ENCODE measurements around the gene SLC25A4.
A peak's percentile ranks its signal among the peaks of the same experiment; 100 is the strongest.

The SLC25A4 gene

DNA sequence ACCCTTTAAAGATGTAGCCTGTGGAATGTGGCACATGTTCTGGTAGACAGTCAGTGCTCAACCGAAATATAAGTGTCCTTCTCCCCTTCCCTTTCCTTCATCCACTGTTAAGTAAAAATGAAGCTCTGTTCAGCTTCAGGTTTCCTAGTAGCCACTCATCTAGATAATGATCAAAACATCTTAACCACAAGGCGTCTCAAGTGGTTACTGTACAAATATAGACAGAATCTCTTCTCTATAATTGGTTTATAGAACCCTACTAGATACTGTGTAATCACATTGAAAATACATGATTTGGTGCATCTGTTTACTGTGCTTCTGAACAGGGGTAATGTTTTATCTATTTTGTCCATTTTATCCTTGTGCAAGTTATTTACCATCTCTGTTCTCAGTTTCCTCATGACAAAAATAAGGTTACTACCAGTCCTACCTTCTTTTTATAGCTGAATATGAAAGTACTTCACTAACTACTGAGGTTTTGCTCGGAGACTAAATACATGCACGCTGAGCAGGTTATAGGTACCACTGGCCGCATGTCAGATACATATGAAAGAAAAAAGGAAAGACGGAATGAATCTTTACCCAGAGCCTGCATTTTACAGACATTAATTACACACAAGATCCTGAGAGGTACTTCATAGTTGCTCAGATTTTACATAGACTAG is 20.3 kb upstream of the SLC25A4 start:
- DNase-seq = peak; percentile 2

DNA sequence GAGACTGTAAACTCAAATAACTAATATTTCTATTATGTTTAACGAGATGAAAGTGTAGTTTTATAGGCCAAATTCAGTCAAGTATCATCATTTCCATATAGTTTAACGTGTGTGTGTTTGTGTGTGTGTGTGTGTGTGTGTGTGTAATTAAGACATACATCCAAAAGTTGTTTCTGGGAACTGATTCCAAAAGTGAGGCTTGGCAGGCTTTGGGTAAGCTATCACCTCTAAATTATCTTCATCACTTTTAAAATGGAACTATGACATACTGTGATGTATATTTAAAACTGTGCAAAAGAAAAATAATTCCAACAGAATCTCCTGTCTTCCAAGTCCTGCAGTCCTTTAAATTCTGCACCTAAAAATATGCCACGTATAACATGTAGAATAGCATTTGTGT is 19.1 kb upstream of the SLC25A4 start:
- DNase-seq = no peak

DNA sequence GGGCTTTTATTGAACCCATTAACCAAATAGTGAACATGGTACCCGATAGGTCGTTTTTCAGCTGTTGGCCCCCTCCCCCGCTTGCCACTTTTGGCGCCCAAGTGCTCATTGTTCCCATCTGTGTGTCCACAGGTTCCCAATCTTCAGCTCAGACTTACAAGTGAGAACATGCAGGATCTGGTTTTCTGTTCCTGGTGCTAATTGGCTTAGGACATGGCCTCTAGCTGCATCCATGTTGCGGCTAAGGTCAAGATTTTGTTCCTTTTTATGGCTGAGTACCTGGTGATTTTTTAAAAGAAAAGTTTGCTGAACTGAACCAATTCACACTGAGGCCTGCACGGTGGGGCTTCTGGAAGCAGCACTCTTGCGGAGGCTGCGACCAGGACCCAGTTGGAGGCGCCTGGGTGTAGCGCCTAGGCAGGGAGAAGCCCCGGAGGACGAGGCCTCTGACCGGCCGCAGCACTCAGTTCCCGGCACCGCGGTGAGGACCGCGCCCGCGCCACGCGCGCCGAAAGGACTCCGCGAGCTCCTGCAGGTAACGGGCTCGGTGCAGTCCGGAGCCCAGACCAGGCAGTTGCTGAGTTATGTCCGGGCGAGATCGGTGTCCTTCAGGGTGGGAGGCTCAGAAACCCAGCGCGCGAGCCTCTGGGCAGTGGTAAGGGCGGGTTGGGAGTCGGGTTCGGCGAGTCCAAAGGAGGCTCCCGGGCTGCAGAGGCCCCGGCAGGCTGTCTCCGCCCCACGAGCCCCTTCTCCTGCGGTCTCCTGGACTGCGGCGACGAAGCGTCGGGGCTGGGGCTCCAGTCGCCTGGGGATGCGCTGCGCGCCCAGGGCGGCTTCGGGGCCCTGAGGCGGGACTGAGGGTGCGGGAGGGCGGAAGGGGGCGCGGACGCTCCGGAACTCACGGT is 15.8 kb upstream of the SLC25A4 start:
- DNase-seq = no peak

DNA sequence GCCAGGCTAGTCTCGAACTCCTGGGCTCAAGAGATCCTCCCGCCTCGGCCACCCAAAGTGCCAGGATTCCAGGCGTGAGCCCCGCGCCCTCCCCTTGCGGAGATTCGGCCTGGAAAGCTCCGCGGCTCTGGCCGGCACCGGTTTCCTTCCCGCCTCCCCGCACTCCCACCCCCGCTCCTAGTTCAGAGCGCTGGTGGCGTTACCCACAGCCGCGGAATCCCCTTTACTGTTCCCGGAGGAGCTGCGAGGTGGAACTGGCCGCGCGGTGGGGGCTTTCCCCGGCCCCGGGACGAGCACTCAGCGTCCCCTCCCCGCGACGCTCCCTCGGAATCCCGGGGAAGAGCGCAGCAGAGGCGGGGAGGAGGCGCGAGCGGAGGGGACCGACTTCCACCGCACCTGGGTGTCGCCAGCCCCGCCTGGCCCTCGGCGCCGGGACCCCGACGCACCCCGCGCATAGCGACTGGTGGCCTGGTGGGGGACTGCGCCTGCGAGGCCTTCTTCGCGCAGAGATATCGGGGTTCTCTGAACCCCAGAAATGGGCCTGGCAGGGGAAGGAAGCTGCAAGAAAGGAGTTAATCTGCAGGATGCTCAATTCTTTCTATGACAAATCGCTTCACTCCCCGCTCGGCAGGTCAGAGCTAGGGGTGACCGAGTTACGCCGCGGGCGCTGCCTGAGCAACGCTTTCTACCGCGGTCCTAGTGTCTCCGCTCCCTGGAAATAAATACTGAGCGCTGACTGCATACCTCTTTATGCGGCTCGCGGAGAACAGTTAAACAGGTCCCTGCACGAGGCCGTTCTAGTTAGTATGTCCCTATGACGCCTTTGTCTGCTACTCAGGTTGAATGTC is 14.6 kb upstream of the SLC25A4 start:
- no peak for DNase-seq

DNA sequence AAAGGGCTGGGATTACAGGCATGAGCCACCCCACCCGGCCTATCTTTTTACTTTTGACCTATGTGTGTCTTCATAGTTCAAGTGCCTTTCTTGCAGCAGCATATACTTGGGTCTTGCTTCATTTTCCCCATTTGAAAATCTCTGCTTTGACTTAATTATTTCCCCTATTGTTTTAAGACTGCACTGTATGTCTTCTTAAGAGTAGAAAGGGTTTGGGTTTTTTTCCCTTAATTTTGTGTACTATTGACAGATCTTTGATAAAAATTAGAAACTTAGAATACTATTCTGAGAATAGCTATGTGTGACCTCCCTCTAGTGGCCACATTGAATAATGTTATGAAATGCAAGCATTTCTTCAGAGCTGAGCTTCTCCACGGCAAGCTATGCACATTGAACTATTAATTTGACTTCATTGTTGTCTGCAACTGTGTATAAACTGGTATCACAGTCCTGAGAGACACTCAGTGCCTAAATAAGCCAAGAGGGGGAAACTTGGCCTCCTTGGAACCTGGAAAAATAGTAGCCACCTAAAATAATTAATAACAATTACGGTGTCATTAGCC is 8.7 kb upstream of the SLC25A4 start:
- peak; percentile 30 for DNase-seq

DNA sequence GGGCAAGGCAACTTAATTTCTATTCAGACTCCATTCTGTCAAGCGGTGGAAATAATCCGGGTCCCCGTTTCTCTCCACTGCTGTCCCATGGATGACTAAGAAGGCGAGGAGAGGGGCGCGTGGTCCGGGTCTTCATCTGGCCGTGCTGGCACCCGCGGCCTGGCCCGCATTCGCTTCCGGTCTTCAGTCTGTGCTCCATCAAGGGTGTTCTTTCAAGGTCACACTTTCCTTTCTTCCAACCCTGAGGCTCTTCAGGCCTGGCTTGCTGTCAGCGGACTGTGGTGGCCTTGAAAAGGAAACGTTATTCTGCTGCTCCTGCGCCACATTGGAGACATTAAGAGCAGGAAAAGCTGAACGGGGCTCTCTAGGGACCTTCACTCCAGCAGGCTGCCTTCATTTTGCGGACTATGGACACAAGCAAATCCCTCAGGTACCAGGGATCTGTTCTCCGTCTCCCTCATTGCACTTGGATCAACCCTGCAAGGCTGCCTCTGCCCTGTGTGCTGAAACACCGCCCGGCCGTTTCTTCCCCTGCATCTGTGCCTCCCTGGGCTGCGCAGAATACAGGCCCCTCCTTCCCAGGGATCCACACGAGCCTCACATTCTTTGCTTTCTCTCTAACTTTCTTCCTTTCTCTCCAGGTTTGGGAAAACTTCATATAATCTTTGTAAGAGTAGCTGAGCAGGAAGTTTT is 5.7 kb upstream of the SLC25A4 start:
- no peak for DNase-seq

DNA sequence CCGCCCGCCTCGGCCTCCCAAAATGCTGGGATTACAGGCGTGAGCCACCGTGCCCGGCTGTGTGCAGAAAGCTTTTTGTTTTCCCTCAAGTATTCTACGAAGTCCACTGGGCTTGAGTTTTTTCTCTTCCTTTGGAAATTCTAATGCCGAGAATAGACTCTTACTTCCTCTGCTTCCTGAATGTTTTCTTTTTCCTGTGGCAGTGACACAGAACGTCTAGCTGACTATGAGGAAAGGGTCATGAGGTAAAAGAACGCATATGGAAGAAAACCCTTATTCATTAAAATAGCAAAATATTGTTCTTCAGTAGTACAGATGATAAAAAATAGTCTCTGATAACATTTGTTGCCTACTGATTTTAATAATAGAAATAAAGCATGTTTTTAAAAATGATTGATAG is 4.9 kb upstream of the SLC25A4 start:
- no peak for DNase-seq

DNA sequence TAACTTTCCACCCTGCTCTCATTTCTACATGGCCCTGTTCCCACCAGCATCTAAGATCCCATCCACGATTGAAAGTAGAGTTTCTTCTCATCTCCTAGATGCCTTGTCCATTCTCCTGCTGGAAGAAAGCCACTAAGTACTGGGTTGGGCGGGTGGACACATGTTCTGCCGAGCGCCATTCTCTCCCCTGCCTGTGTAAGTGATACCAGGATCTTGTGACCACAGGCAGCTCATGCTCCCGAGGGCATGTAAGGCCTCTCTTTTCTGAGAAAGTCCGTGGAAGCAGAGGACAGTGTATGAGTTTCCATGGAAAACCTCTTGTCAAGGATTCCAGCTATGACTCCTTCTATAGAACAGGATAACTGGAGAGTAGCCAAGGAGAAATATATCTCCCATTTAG is 3.3 kb upstream of the SLC25A4 start:
- DNase-seq = no peak

DNA sequence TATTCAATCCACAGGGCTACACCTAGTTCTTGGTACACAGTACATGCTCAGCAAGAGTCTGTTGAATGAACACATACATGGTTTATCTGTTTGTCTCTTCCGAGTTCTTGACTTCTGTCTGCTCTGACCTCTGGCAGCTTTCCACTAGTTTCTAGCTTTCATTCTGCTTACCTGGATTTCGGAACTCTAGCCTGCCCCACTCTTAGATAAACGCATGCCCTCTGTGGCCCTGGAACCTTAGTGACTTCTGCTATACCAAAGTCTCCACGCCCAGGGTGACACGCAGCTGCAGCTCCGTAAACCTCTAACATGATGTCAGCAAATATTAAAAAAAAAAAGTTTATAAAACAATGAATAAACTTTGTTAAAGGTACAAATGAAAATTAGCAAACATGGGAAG is 1.3 kb upstream of the SLC25A4 start:
- DNase-seq = no peak

DNA sequence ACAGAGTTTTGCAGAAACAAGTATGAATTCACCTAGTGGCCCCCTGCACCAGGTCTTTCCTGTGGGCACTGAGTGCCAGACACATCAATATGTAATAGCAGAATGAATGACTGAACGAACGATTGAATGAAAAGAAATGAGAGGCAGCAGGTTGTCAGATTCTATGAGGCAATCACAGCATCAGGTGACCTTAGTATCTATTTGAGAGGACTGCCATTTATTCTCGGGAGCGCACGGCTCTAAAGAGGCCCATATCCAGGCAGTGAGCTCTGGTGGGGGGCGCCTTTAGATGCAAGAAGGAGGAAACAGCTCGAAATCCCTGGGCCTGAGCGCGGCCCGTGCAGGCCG is 528 bp upstream of the SLC25A4 start:
- peak; percentile 17 for DNase-seq

DNA sequence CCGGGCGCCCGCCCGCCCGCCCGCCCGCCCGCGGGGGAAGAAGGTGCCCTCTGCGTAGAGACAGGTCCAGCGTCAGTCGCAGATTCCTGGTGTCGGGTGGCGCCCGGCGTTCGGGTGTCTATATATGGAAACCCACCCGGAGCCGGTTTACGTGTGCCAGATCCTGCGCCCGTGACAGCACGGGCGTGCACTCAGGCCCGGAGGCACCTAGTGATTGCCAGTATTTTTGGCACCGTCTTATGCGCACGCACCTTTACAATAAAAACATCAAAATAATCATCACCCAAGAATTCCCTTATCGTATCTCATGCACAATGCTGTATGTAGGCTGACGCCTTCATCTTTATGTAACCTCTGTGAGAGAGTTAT is 519 bp downstream of the SLC25A4 start:
- peak; percentile 33 for DNase-seq

DNA sequence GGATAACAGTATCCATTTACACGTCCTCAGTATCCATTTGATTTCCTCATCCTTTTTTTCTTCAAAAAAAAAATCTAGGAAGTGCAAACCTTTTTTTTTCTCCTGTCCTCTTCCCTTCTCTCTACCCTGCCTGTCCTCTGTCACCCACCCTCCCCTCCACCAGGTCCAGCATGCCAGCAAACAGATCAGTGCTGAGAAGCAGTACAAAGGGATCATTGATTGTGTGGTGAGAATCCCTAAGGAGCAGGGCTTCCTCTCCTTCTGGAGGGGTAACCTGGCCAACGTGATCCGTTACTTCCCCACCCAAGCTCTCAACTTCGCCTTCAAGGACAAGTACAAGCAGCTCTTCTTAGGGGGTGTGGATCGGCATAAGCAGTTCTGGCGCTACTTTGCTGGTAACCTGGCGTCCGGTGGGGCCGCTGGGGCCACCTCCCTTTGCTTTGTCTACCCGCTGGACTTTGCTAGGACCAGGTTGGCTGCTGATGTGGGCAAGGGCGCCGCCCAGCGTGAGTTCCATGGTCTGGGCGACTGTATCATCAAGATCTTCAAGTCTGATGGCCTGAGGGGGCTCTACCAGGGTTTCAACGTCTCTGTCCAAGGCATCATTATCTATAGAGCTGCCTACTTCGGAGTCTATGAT is 1.7 kb downstream of the SLC25A4 start:
- DNase-seq = no peak

DNA sequence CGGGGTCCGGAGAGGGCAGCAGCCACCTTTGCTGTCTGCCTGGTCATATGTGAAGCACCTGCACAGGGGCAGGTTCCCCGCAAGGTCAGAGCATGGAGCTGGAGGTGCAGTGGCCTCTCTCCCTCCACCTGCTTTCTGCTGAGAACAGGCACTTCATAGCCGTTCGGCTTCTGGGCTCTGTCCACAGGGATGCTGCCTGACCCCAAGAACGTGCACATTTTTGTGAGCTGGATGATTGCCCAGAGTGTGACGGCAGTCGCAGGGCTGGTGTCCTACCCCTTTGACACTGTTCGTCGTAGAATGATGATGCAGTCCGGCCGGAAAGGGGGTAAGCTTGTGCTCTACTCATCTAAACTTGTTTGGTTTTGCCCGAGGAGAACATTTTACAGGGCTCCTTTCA is 2.5 kb downstream of the SLC25A4 start:
- DNase-seq = no peak

DNA sequence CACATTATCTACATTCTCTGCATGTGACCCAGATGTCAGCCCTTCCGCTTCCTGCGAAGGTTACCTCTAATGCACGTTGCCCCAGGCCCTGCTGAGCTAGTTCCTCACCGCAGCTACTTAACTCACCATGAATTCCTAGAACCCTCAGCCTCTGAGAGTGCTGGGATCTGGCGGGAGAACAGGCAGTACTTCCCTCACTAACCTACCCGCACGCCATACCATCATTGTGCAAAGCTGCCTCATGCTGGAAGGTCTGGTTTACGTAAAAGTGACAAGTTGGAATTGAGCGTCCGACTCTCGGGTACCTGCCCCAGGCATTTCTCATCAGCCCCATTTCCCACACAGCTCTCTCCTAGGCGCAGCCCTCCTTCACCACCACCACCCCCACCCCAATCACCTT is 6.3 kb downstream of the SLC25A4 start:
- DNase-seq = no peak

DNA sequence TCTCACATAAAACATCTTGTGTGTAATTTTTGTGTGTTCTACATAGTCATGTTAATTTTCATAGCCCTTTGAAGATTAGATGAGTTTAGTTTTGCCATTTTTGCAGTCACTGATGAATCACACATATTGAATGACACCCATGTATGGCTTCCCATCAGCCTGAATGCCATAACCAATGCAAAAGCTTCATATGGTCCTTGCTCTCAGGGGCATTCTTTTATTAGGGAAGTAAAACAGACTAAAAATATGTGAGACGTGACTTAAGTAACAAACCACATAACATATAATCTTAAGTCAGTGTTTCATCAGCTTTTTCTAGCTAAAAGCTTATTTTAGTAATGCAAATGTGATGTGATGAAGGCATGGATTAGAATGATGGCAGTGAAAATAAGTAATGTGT is 8.2 kb downstream of the SLC25A4 start:
- DNase-seq = no peak

DNA sequence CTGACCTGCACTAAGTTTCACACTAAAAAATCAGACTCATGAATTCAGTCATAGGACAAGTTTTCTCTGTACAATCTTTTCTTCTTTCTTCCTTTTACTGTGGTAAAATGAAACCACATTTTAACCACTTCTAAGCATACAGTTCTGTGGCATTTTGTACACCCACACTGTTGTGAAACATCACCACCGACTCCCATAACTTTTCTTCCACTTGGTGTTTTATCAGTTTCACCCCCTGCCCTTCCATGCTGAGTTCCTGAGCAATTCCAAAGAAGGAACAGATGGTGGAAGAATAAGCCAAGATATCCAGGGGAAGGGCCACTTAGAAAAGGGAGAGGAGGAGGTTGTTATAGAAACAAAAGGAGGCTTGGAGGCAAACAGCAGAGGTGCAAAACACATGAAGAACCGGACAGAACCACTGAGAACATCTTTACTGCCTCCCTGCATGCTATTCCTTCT is 22.6 kb downstream of the SLC25A4 start:
- DNase-seq = no peak

DNA sequence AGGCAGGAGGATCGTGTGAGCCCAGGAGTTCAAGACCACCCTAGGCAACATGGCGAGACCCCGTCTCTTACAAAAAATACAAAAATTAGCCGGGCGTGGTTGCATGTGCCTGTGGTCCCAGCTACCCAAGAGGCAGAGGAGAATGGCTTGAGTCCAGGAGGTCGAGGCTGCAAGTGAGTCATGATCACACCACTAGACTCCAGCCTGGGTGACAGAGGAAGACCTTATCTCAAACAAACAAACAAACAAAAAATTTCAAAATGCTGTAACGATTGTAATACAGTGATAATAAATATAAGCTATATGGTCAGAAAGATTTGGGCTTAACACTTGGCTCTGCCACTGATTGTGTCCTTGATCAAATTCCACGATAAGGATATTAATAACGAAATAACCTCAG is 24.2 kb downstream of the SLC25A4 start:
- DNase-seq = no peak

DNA sequence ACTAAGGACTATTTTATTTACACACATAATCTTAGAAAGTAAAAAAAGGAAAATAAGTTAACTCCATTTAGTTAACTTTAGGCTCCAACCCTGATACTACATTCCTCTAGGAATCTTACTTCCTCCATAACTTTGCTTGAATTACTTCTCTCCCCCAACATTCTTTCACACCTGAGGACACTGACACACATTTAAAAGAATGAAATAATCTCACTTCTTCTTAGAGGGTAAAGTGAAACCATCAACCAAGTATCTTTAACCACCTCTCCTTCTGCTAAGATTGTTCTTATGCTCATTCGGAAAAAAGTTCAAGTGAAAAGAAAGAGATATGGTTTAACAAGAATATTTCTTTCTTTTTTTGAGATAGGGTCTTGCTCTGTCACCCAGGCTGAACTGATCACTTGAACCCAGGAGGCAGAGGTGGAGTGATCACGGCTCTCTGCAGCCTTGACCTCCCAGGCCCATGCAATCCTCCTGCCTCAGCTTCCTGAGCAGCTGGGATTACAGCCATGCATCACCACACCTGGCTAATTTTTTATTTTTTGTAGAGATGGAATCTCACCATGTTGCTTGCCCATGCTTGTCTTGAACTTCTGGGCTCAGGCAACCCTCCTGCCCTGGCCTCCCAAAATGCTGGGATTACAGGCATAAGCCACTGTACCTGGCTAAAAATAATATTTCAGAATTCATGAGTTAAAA is 28.5 kb downstream of the SLC25A4 start:
- no peak for DNase-seq

DNA sequence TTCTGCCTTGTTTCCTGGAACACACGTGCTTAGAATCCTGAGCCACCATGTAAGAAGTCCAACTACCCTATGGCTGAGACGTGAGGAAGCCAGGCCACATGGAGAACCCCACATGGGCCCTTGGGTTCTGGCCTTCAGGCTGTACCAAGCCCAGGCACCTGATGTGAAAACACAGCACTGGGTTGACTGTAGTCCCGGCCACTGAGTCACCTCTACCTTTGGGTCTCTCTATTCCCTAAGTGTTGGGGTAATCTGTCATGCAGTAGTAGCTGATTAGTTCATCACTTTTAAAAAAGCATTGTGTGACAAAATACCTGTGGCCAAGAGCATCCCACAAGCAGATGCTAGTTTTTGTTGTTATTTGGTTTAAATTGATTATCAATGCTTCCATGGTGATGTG is 36.4 kb downstream of the SLC25A4 start:
- no peak for DNase-seq

DNA sequence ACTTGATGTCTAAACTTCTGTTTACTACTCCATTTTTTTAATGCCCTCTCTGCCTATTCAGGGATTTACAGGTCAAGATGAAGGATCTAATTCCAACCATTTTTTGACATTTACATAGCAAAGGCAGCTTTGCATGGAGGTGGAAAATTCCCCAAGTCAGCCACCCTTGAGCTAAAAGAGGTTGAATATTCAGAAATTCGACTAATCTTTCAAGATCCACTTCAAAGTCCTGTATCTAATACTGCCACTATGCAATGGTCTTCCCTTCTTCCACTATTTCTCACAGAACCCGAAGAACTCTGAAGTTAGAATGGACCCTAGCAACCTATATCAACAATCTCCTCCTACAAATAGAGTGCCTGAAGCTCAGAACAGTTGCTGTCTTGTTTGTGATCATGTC is 39.2 kb downstream of the SLC25A4 start:
- no peak for DNase-seq

DNA sequence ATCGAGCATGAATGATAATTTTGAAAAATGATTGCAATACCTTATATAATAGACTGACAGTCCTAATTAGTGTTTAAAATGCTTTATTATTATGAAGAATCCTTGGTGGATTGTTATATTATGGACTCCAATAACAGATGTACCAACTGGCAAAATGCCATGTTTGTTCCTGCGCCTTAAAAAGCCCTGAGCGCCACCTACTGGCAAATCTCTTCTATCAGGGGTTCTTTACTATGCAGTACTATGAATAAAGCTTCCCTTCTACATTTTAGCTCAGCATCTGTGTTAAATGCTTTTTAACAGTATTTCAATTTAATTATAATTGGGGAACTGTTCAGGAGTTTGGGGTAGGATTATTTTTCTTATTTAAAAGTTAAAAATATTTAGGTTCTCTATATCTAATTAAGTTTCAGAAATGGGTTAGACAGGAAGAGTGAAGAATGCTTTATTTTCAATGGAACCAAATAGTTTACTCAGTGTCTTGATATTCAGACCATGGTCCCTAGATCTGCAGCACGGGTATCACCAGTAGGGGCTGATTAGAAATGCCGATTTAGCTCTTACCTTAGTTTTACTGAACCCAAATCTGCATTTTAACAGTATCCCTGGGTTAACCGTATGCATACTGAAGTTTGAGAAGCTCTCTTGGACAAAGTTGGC is 40.7 kb downstream of the SLC25A4 start:
- peak; percentile 80 for DNase-seq

All from NCI-H1105 treated with DMSO at 0.1 percent for 48 hours (cell line).